ENCODE data around the gene NELFA. TPM values are rescaled to one million over a fixed set of nuclear protein-coding genes. Genes with fewer than 3 reads are reported as not detected.

NELFA gene
- total and polyA plus RNA-seq, 2 of the 13 experiments (the other 11 are each of a cell fraction or from before 2014, with no cell fraction given): 13.3 to 18.5 TPM

GRCh38 chr4:2046031-2046961, 37.5 kb upstream of the NELFA start:
- no peak overlapping the region for H2AFZ ChIP-seq (ENCODE audit: low read length)
- no peak for FAIRE-seq
- H3K27me3 ChIP-seq (ENCODE audit: control insufficient read depth in 1 of 2, insufficient read depth in 2 of 2, low read length in 2 of 2): peaks cover 5 to 22% of the 10 kb centered on the region in 2 experiments
- BruUV-seq (replicated peaks): no TSS peak
- ChIA-PET POLR2A (no interaction called here), CTCF (ENCODE audit: low intra/inter-chr PET ratio, low total read pairs) (no interaction called here)
- H3K9me3 ChIP-seq (ENCODE audit: low read length): no peaks in the 10 kb centered on the region
- H3K9ac ChIP-seq (ENCODE audit: insufficient read depth, low read depth, low read length): no peak overlapping the region
- in situ Hi-C loops (cut with HindIII; ENCODE audit: extremely low pct_ligation_motif_present, low pct_unique_long_range_greater_than_20kb) (no loop called here), intact Hi-C loops (cut with micrococcal nuclease; ENCODE audit: unreplicated experiment) (no loop called here)
- no peaks in the 10 kb centered on the region for H3K36me3 ChIP-seq (replicated peaks in 1 of 2; ENCODE audit: control insufficient read depth in 1 of 2, insufficient read depth in 2 of 2, low read length in 2 of 2)
- no peak overlapping the region for H3K4me2 ChIP-seq (ENCODE audit: low read depth, low read length)
- WGBS (ENCODE audit: low lambda C conversion rate): 51% methylated on average over 26 of the region's 28 CpGs
- no peak overlapping the region for H3K4me3 ChIP-seq (replicated peaks in 1 of 3; ENCODE audit: insufficient read depth in 1 of 3, low read depth in 2 of 3, low read length in 3 of 3)
- no peaks in the 10 kb centered on the region for H4K20me1 ChIP-seq (ENCODE audit: insufficient read depth, low read length)
- peak; percentile 62; the same call in 1 of the 2 replicates for TF ChIP-seq ZNF770 (CRISPR knock-in tag; IDR thresholded peaks at IDR 0.05)
- TF ChIP-seq RCOR2 (CRISPR knock-in tag; IDR thresholded peaks at IDR 0.05): no peak
- no peak for TF ChIP-seq BRF2 (CRISPR knock-in tag; IDR thresholded peaks at IDR 0.05)
- no peak for TF ChIP-seq RBM39 (IDR thresholded peaks at IDR 0.05; ENCODE audit: low read depth, low read length, poor library complexity, severe bottlenecking)
- no peak for TF ChIP-seq ZBTB25 (CRISPR knock-in tag; IDR thresholded peaks at IDR 0.05)
- TF ChIP-seq SKI (IDR thresholded peaks at IDR 0.05; ENCODE audit: partially characterized antibody): no peak
- TF ChIP-seq JUNB (CRISPR knock-in tag; IDR thresholded peaks at IDR 0.05; ENCODE audit: borderline replicate concordance): no peak
- no peak for TF ChIP-seq POGZ (CRISPR knock-in tag; IDR thresholded peaks at IDR 0.05)
- H3K4me1 ChIP-seq (ENCODE audit: insufficient read depth, low read length): peaks cover 5% of the 10 kb centered on the region
- ATAC-seq: peak; percentile 6; the same call in 2 of the 3 replicates
- no peak for DNase-seq (ENCODE audit: low spot score)
- H3K27ac ChIP-seq (ENCODE audit: extremely low read length, insufficient read depth, low read length): no peak overlapping the region
- no peaks in the 10 kb centered on the region for H3K79me2 ChIP-seq (ENCODE audit: insufficient read depth, low read length)
